ENCODE data around the gene STX12.
"Not testable (repeated sequence)": the region's sequence is repeated elsewhere in the genome, so short reads cannot be mapped to it uniquely, and the experiment has no call there.

Gene STX12

GRCh38 chr1:27787895-27788294, 14.9 kb downstream of the STX12 start:
- Histone ChIP-seq H3K4me2 (ENCODE audit: insufficient read depth, low read length, poor library complexity, severe bottlenecking) (no peak overlapping the region), H3K4me1 (ENCODE audit: control insufficient read depth in 2 of 2, insufficient read depth in 1 of 2, low read depth in 1 of 2, low read length in 2 of 2) (no peaks in the 10 kb centered on the region), H3K79me1 (ENCODE audit: low read depth, low read length) (no peaks in the 10 kb centered on the region), H3K4ac (ENCODE audit: low read length) (no peak overlapping the region), H2BK5ac (ENCODE audit: low read length) (no peak overlapping the region), H4K91ac (ENCODE audit: low read depth, low read length, poor library complexity) (no peak overlapping the region), H3K14ac (ENCODE audit: low read length) (no peak overlapping the region), H2BK15ac (ENCODE audit: low read length) (no peak overlapping the region), H3K23ac (ENCODE audit: low read depth, low read length, poor library complexity) (no peak overlapping the region), H3K27me3 (ENCODE audit: control insufficient read depth in 3 of 3, insufficient read depth in 3 of 3, low read depth in 1 of 3, low read length in 3 of 3) (no peaks in the 10 kb centered on the region), H2AFZ (ENCODE audit: low read length) (no peak overlapping the region), H2BK12ac (ENCODE audit: low read length) (no peak overlapping the region), H2AK5ac (ENCODE audit: low read depth, low read length) (no peak overlapping the region), H3K4me3 (ENCODE audit: low read length in 2 of 2) (no peak overlapping the region), H2BK120ac (ENCODE audit: low read depth, low read length) (no peak overlapping the region), H3K9me3 (replicated peaks in 1 of 2; ENCODE audit: control insufficient read depth in 2 of 2, insufficient read depth in 1 of 2, low read depth in 1 of 2, low read length in 2 of 2) (no peaks in the 10 kb centered on the region), H3K27ac (replicated peaks; ENCODE audit: low read length) (no peak overlapping the region), H3K9ac (ENCODE audit: low read depth, low read length, poor library complexity) (no peak overlapping the region), H3K18ac (ENCODE audit: low read length) (no peak overlapping the region), H4K8ac (ENCODE audit: low read depth, low read length) (no peak overlapping the region), H3K36me3 (replicated peaks in 1 of 2; ENCODE audit: control insufficient read depth in 2 of 2, insufficient read depth in 2 of 2, low read length in 2 of 2) (peaks cover 0 to 11% of the 10 kb centered on the region in 2 donors)
- DNase-seq (ENCODE audit: low spot score), result no peak

- H2BK120ac ChIP-seq (ENCODE audit: low read depth, low read length), result no peak overlapping the region
- no peak overlapping the region for H3K4me2 ChIP-seq (ENCODE audit: insufficient read depth, low read length, poor library complexity, severe bottlenecking)
- no peak overlapping the region for H4K8ac ChIP-seq (ENCODE audit: low read depth, low read length)
- no peak overlapping the region for H2AFZ ChIP-seq (ENCODE audit: low read length)
- H3K27me3 ChIP-seq (ENCODE audit: control insufficient read depth in 3 of 3, insufficient read depth in 3 of 3, low read depth in 1 of 3, low read length in 3 of 3), result no peaks in the 10 kb centered on the region
- no peak for DNase-seq (ENCODE audit: low spot score)
- H3K4me1 ChIP-seq (ENCODE audit: control insufficient read depth in 2 of 2, insufficient read depth in 1 of 2, low read depth in 1 of 2, low read length in 2 of 2), result no peaks in the 10 kb centered on the region
- peaks cover 2 to 22% of the 10 kb centered on the region in 2 donors for H3K36me3 ChIP-seq (replicated peaks in 1 of 2; ENCODE audit: control insufficient read depth in 2 of 2, insufficient read depth in 2 of 2, low read length in 2 of 2)
- no peak overlapping the region for H3K27ac ChIP-seq (replicated peaks; ENCODE audit: low read length)
- H3K9me3 ChIP-seq (replicated peaks in 1 of 2; ENCODE audit: control insufficient read depth in 2 of 2, insufficient read depth in 1 of 2, low read depth in 1 of 2, low read length in 2 of 2), result no peaks in the 10 kb centered on the region
- H2BK15ac ChIP-seq (ENCODE audit: low read length), result no peak overlapping the region
- no peak overlapping the region for H2BK12ac ChIP-seq (ENCODE audit: low read length)
- no peak overlapping the region for H2AK5ac ChIP-seq (ENCODE audit: low read depth, low read length)
- no peak overlapping the region for H3K9ac ChIP-seq (ENCODE audit: low read depth, low read length, poor library complexity)
- H3K14ac ChIP-seq (ENCODE audit: low read length), result no peak overlapping the region
- H3K23ac ChIP-seq (ENCODE audit: low read depth, low read length, poor library complexity), result no peak overlapping the region
- no peak overlapping the region for H3K18ac ChIP-seq (ENCODE audit: low read length)
- H4K91ac ChIP-seq (ENCODE audit: low read depth, low read length, poor library complexity), result no peak overlapping the region
- no CpG with 5 or more reads among the region's 4 CpGs for WGBS, 2 donors (ENCODE audit: extremely low coverage in 2 of 2, insufficient read length in 2 of 2, insufficient replicate concordance in 1 of 2)
- no peak overlapping the region for H3K4ac ChIP-seq (ENCODE audit: low read length)
- H3K79me1 ChIP-seq (ENCODE audit: low read depth, low read length), result no peaks in the 10 kb centered on the region
- no peak overlapping the region for H3K4me3 ChIP-seq (ENCODE audit: low read length in 2 of 2)
- H2BK5ac ChIP-seq (ENCODE audit: low read length), result no peak overlapping the region
These were observed 16.6 kb downstream of the STX12 start for GRCh38 chr1:27789540-27790041.

GRCh38 chr1:27790270-27790669, 17.3 kb downstream of the STX12 start:
- H3K9me3 ChIP-seq (replicated peaks in 1 of 2; ENCODE audit: control insufficient read depth in 2 of 2, insufficient read depth in 1 of 2, low read depth in 1 of 2, low read length in 2 of 2); H3K4me3 ChIP-seq (ENCODE audit: low read length in 2 of 2); H3K18ac ChIP-seq (ENCODE audit: low read length); H2BK120ac ChIP-seq (ENCODE audit: low read depth, low read length); H3K4me2 ChIP-seq (ENCODE audit: insufficient read depth, low read length, poor library complexity, severe bottlenecking); H3K9ac ChIP-seq (ENCODE audit: low read depth, low read length, poor library complexity); H2AK5ac ChIP-seq (ENCODE audit: low read depth, low read length); H2BK12ac ChIP-seq (ENCODE audit: low read length); H2BK5ac ChIP-seq (ENCODE audit: low read length); H3K14ac ChIP-seq (ENCODE audit: low read length); H2AFZ ChIP-seq (ENCODE audit: low read length); H3K79me1 ChIP-seq (ENCODE audit: low read depth, low read length); H3K4me1 ChIP-seq (ENCODE audit: control insufficient read depth in 2 of 2, insufficient read depth in 1 of 2, low read depth in 1 of 2, low read length in 2 of 2); H3K4ac ChIP-seq (ENCODE audit: low read length); H3K23ac ChIP-seq (ENCODE audit: low read depth, low read length, poor library complexity); H2BK15ac ChIP-seq (ENCODE audit: low read length); DNase-seq (ENCODE audit: low spot score); H3K27me3 ChIP-seq (ENCODE audit: control insufficient read depth in 3 of 3, insufficient read depth in 3 of 3, low read depth in 1 of 3, low read length in 3 of 3); H4K8ac ChIP-seq (ENCODE audit: low read depth, low read length); H4K91ac ChIP-seq (ENCODE audit: low read depth, low read length, poor library complexity); H3K27ac ChIP-seq (replicated peaks; ENCODE audit: low read length): not testable (repeated sequence)
- WGBS, 2 donors (ENCODE audit: extremely low coverage in 2 of 2, insufficient read length in 2 of 2, insufficient replicate concordance in 1 of 2), result no CpG with 5 or more reads among the region's 3 CpGs
- H3K36me3 ChIP-seq (replicated peaks in 1 of 2; ENCODE audit: control insufficient read depth in 2 of 2, insufficient read depth in 2 of 2, low read length in 2 of 2), result peaks cover 2 to 29% of the 10 kb centered on the region in 2 donors

GRCh38 chr1:27795601-27796000, 22.6 kb downstream of the STX12 start:
- no peak for DNase-seq (ENCODE audit: low spot score)
- H3K23ac ChIP-seq (ENCODE audit: low read depth, low read length, poor library complexity), result no peak overlapping the region
- H3K18ac ChIP-seq (ENCODE audit: low read length), result no peak overlapping the region
- no peak overlapping the region for H2BK15ac ChIP-seq (ENCODE audit: low read length)
- no peaks in the 10 kb centered on the region for H3K4me1 ChIP-seq (ENCODE audit: control insufficient read depth in 2 of 2, insufficient read depth in 1 of 2, low read depth in 1 of 2, low read length in 2 of 2)
- H3K9me3 ChIP-seq (replicated peaks in 1 of 2; ENCODE audit: control insufficient read depth in 2 of 2, insufficient read depth in 1 of 2, low read depth in 1 of 2, low read length in 2 of 2), result no peaks in the 10 kb centered on the region
- peaks cover 4 to 47% of the 10 kb centered on the region in 2 donors for H3K36me3 ChIP-seq (replicated peaks in 1 of 2; ENCODE audit: control insufficient read depth in 2 of 2, insufficient read depth in 2 of 2, low read length in 2 of 2)
- no peak overlapping the region for H2BK12ac ChIP-seq (ENCODE audit: low read length)
- no peak overlapping the region for H4K91ac ChIP-seq (ENCODE audit: low read depth, low read length, poor library complexity)
- H2BK5ac ChIP-seq (ENCODE audit: low read length), result no peak overlapping the region
- no peak overlapping the region for H2BK120ac ChIP-seq (ENCODE audit: low read depth, low read length)
- H3K4ac ChIP-seq (ENCODE audit: low read length), result no peak overlapping the region
- H3K14ac ChIP-seq (ENCODE audit: low read length), result no peak overlapping the region
- no peak overlapping the region for H3K27ac ChIP-seq (replicated peaks; ENCODE audit: low read length)
- H3K79me1 ChIP-seq (ENCODE audit: low read depth, low read length), result no peaks in the 10 kb centered on the region
- H3K4me3 ChIP-seq (ENCODE audit: low read length in 2 of 2), result no peak overlapping the region
- no peak overlapping the region for H3K4me2 ChIP-seq (ENCODE audit: insufficient read depth, low read length, poor library complexity, severe bottlenecking)
- H2AK5ac ChIP-seq (ENCODE audit: low read depth, low read length), result no peak overlapping the region
- H4K8ac ChIP-seq (ENCODE audit: low read depth, low read length), result no peak overlapping the region
- no peak overlapping the region for H2AFZ ChIP-seq (ENCODE audit: low read length)
- no peak overlapping the region for H3K9ac ChIP-seq (ENCODE audit: low read depth, low read length, poor library complexity)
- H3K27me3 ChIP-seq (ENCODE audit: control insufficient read depth in 3 of 3, insufficient read depth in 3 of 3, low read depth in 1 of 3, low read length in 3 of 3), result no peaks in the 10 kb centered on the region
- WGBS, 2 donors (ENCODE audit: extremely low coverage in 2 of 2, insufficient read length in 2 of 2, insufficient replicate concordance in 1 of 2), result no CpG with 5 or more reads among the region's 1 CpG
